GM18951 (cell line): ENCODE measurements around the gene SRSF7.

ENCODE experiments used
- POLR2A ChIP-seq: IDR thresholded peaks from 4 replicates; pipeline ENCODE4 v1.6.1; 2011; ENCODE audit warnings: mild to moderate bottlenecking; ENCODE audit not compliant: insufficient read length, insufficient read depth; ENCODE audit errors: extremely low read depth
- in situ Hi-C: fragments of 300-500 bp; cut with MboI; formaldehyde crosslinking; loops from one replicate; pipeline ENCODE4 v1.12.0; 2022; ENCODE audit warnings: low sequenced_read_pairs, mixed read lengths, inconsistent platforms; ENCODE audit not compliant: unreplicated experiment

The SRSF7 gene

DNA sequence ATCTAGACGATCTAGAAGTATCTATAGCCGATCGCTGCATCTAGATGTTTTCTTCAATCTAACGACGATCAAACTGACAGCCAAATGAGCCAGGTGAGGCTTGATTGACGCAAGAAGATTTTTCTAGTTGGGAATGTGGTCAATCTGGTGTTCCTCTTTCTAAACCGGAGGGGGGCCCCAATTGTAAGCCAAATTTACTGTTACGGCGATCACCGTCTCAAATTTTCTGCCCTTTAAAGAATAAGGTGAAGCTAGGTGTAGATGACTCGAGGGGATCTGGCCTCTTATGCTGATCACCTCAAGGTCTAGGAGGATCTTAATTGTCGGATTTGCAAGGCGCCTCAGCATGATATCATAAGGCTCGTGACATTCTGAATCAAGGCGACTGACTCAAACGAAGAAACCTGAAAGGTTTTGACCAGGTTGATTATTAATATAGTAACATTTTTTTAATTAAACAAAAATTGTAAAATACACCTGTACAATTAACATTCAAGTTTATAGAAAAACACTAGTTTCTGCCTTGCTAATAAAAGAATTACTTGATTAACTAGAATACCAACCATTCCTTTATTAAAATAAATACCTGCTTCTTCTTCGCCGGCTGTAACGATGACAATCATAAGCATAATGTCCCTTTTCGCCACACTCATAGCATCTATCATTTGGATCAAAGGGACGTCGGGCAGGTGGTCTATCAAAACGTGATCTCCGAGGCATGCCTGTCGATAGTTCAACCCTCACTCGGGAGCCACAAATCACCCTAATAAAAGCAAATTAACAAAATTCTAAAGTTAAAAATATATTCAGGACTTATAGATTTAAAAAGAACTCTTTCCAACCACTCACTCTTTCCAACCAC lies 2.0 kb downstream of the SRSF7 start:
- no peak for TF ChIP-seq POLR2A
- in situ Hi-C loops = loop anchor here (10.0 to 25.0 kb wide), 2 partner anchors 144 to 437 kb away; partner anchors contain the start of gene HNRNPLL

DNA sequence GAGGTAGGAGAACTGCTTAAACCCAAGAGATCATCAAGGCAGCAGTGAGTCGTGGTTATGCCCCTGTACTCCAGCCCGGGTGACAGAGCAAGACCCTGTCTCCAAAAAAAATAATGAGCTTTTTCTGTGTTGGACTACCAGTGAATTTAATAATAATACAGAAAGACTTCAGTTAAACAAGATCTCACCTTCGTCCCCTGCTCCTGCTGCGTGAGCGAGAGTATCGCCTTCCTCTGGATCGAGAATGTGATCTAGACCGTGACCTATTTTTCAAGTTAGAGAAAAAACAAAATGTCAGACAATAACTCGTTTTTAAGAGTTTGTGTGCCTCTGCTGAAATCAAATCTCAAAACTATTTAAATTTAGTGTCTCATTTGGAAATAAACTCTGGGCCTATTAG lies 2.8 kb downstream of the SRSF7 start:
- in situ Hi-C loops = loop anchor here (10.0 to 25.0 kb wide), 2 partner anchors 144 to 436 kb away; partner anchors contain the start of gene HNRNPLL
- TF ChIP-seq POLR2A = no peak

DNA sequence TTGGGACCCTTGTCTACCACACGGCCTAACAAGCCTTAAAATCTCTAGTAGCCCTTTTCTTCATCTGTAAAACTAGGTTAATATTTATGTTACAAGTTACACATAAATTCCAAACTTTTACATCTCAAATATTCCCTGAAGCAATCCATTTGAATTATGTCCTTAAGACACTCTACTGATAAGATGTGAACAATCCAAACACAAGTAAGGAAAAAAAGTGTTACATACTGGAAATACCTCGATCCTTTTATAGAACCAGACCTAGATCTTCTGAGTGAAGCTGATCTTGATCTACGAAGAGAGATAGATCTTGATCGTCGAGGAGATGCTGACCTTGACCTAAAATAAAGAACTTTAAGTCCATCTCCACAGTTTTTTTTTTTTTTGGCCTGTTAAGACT lies 3.3 kb downstream of the SRSF7 start:
- in situ Hi-C loops = loop anchor here (10.0 to 25.0 kb wide), 2 partner anchors 143 to 436 kb away; partner anchors contain the start of gene HNRNPLL
- no peak for TF ChIP-seq POLR2A

DNA sequence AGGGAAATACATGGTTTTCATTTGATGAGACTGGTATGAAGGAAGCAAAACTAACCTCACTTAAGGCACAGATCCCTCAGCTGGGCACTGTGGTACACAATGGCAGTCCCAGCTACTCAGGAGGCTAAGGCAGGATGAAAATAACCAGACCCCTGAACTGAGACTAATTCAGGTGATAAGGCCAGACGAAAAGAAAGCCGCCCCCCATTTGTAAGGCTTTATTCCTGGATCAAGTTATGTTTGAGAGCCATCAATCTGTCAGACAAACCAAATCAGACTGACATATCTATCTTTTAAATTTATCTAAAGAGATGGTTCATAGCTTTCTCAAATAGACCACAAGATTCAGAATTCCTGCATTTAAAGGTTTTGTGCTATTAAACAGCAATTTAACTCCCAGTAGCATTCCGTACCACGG lies 4.1 kb downstream of the SRSF7 start:
- in situ Hi-C loops = loop anchor here (10.0 to 25.0 kb wide), 2 partner anchors 142 to 435 kb away; partner anchors contain the start of gene HNRNPLL

DNA sequence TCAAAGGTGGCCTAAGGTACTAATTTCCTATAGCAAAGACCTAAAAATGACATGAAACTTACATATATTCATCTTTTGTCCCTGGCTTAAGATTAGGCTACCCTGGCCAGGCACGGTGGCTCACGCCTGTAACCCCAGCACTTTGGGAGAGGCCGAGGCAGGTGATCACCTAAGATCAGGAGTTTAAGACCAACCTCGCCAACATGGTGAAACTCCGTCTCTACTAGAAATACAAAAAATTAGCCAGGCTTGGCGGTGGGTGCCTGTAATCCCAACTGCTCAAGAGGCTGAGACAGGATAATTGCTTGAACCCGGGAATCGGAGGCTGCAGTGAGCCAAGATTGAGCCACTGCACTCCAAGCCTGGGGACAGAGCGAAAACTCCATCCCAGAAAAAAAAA lies 5.9 kb downstream of the SRSF7 start:
- TF ChIP-seq POLR2A = no peak
- in situ Hi-C loops = loop anchor here (10.0 to 25.0 kb wide), 2 partner anchors 140 to 433 kb away; partner anchors contain the start of gene HNRNPLL

More for the DNA sequence above, 4.1 kb downstream of the SRSF7 start:
- no peak for TF ChIP-seq POLR2A

DNA sequence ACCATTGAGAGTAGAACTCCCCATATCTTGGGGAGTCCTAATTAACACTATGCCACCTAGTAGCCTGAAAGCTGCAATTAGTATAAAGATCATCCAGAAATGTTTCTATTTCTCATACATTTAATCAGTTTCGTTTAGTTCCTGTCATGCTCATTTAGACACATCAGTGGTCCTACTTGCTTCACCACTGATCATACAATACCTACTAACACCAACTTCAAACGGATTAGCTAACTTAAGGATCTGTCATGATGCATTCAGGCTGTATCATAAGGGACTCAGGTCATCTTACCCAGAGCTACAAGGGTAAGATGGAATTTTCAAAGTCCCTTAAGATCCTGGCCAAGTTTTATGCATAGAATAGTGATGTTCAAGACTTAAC lies 6.8 kb downstream of the SRSF7 start:
- no peak for TF ChIP-seq POLR2A
- in situ Hi-C loops = loop anchor here (10.0 to 25.0 kb wide), 2 partner anchors 140 to 432 kb away; partner anchors contain the start of gene HNRNPLL

DNA sequence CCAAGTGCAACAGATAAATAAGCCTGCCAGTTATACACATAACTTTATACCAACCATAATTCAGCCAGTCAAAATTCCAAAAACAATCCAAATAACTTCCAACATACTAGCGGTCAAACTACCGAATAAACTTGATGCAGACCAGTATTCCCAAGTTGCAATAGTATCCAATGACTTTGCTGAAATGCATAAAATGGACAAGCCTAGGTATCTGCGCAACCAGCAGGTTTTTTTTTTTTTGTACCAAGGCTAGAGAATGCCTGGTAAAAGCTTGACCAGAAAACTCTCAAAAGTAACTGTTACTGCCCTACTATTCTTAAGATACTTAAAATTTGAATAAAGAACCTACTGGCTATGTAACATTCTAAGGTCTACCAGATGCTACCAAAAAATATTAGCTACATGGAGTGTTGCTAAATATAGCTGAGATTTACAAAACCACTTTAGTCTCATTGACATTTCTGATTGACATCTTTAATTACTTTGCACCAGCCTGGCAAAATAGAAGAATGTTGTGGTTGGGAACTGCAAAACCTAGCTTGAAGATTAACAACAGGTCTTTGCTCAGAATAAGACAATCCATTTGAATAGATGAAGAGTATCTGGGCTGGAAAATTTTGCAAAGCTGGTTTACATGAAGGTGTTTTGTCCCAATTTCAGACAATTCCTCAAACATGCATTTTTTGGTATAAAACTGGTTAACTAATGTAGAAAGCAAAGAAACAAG lies 7.3 kb downstream of the SRSF7 start:
- in situ Hi-C loops = loop anchor here (10.0 to 25.0 kb wide), 2 partner anchors 139 to 432 kb away; partner anchors contain the start of gene HNRNPLL
- no peak for TF ChIP-seq POLR2A

DNA sequence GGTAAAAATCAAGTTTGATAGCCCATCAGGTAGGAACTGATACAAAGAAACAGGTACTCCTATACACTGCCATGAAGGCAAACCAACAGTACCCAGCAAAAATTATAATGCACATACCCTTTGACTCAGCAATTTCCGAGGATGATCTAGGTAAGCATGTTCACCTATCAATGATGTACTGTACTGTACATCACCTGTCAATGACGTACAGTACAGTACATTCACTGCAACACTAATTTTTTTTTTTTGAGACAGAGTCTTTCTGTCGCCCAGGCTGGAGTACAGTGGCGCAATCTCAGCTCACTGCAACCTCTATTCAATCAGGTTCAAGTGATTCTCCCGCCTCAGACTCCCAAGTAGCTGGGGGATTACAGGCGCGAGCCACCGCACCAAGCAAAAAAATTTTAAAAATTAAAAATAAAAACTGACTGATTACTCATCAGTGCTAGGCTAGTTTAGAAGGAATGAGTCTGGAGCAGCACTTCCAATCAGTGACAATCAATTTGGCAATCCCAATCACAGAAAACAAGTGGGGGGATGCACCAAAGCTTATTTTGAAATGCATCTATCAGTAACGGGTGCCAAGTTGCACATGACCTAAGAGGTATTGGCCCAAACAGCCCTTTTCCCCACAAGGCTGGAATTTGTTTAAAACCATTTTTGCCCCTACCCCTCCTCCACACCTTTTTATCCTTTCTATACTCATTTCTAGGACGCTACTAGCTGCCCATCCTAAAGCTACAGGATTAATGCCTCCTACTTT lies 8.2 kb downstream of the SRSF7 start:
- TF ChIP-seq POLR2A = no peak
- in situ Hi-C loops = loop anchor here (10.0 to 25.0 kb wide), 2 partner anchors 138 to 431 kb away; partner anchors contain the start of gene HNRNPLL

DNA sequence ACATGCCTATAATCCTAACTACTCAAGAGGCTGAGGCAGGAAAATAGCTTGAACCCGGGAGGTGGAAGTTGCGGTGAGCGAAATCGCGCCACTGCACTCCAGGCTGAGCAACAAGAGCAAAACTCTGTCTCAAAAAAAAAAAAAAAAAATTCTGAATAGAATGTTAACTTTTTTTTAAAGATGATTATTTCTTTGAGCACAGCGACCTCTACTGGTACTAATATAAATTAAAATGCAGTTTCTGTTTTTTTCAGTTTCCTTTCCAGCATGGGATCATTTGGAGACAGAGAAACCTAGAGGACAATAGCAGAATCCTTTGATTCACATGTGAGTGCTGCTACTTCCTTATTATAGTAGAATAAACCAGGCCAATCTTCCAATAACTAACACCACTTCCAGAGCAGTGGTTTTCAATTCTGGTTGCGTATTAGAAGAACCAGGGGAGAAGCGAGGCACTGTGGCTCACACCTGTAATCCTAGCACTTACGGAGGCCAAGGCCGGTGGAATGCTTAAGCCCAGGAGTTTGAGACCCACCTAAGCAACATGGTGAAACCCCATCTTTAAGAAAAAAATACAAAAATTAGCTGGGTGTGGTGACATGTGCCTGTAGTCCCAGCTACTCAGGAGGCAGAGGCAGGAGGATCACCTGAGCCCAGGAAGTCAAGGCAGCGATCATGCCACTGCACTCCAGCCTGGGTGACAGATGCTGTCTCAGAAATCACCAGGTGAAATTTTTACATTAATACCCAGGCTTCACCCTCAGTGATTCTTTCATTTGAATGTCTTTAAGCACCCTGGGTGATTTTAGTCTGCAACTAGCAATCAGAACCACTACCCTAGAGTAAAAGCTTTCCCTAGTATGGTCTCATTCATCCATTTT lies 10.1 kb downstream of the SRSF7 start:
- TF ChIP-seq POLR2A = no peak
- in situ Hi-C loops = loop anchor here (10.0 to 25.0 kb wide), 2 partner anchors 136 to 429 kb away; partner anchors contain the start of gene HNRNPLL

DNA sequence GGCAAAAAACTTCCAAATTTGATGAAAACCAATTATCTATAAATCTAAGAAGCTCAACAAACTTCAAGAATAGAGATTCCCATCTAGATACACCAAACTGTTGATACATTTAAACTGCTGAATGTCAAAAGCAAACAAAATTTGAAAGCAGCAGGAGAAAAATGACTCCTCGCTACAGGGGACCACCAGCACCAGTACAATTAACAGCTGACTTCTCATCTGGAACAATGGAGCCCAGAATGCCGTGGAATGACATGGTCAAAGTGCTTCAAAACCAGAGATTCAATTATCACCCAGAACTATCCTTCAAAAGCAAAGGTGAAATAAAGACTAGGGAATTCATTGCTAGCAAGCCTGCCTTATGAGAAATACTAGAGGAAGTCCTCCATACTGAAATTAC lies 11.6 kb downstream of the SRSF7 start:
- no peak for TF ChIP-seq POLR2A
- in situ Hi-C loops = loop anchor here (25.0 kb wide), 1 partner anchor 427 kb away; no protein-coding TSS in a partner anchor

DNA sequence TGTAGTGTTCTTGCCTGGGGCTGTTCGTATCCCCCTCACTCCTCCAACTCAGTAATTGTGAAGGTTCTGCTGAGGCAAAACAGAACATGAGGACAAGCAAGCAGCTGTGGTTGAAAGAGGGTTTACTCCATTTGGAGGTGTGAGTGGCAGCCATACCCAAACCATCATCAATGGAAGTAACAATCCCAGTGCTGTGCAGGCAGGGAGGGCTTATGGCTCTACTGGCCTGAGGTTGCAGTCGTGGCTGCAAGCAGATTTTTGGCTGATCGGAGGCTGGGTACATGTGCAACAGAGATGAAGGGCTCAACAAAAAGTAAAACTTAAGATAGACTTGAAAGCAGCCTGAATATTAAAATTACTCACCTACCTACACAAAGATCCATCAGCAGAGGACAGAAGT lies 13.2 kb downstream of the SRSF7 start:
- TF ChIP-seq POLR2A = no peak
- in situ Hi-C loops = loop anchor here (25.0 kb wide), 1 partner anchor 426 kb away; no protein-coding TSS in a partner anchor

DNA sequence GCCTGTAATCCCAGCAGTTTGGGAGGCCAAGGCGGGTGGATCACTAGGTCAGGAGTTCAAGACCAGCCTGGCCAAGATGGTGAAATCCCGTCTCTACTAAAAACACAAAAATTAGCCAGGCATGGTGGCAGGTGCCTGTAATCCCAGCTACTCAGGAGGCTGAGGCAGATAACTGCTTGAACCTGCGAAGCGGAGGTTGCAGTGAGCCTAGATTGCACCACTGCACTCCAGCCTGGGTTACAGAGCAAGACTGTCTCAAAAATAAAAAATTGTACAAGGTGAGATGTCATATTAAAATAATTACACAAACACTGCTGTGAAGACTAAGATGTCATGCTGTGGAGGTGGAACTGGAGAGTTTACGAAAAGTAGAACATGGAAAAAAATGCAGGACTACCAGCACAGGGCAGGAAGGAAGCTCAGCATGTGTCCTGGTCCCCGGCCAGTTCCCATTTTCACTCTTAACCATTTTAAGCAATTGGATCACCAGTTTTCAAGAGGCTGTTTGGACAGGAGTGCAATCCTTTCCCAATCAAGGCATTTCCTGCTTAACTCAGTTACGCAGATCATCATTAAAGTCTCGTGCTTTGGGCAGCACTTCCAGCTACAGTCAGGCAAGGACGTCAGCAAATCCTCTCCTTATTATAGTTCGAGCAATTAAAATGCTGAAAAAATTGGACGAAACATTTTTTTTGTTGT lies 14.0 kb downstream of the SRSF7 start:
- in situ Hi-C loops = loop anchor here (25.0 kb wide), 1 partner anchor 425 kb away; no protein-coding TSS in a partner anchor
